Activated naive CD8-positive, alpha-beta T cell treated with anti-CD3 and anti-CD28 coated beads for 36 hours (primary cell): ENCODE data around the gene ALG1L2. TPM values are rescaled to one million over a fixed set of nuclear protein-coding genes. Genes with fewer than 3 reads are reported as not detected.
"Not testable (repeated sequence)": the region's sequence is repeated elsewhere in the genome, so short reads cannot be mapped to it uniquely, and the experiment has no call there.

Experiments used
- DNase-seq: peaks from one replicate; pipeline ENCODE4 v3.0.0; 2021
- H3K27ac Mint-ChIP-seq: one replicate; pipeline ENCODE4 v1.8.0; 2022; ENCODE audit warnings: mild to moderate bottlenecking, moderate library complexity, mixed read lengths
- H3K27me3 Mint-ChIP-seq: one replicate; pipeline ENCODE4 v1.8.0; 2022; ENCODE audit warnings: mild to moderate bottlenecking, mixed read lengths
- H3K36me3 Mint-ChIP-seq: one replicate; pipeline ENCODE4 v1.8.0; 2021; ENCODE audit warnings: mild to moderate bottlenecking, mixed read lengths
- H3K4me1 Mint-ChIP-seq: one replicate; pipeline ENCODE4 v1.8.0; 2021; ENCODE audit warnings: mixed read lengths
- H3K4me3 Mint-ChIP-seq: one replicate; pipeline ENCODE4 v1.8.0; 2022; ENCODE audit warnings: mild to moderate bottlenecking, moderate library complexity, mixed read lengths
- H3K9me3 Mint-ChIP-seq: one replicate; pipeline ENCODE4 v1.8.0; 2022; ENCODE audit warnings: mixed read lengths
- total RNA-seq, 2 experiments: library from RNA; stranded (reverse); gene quantifications; one replicate each; pipeline ENCODE4 v1.2.3, GENCODE V29; 2021

Gene ALG1L2
- total RNA-seq, 2 experiments from 2014 or later, result 0.56 TPM

DNA sequence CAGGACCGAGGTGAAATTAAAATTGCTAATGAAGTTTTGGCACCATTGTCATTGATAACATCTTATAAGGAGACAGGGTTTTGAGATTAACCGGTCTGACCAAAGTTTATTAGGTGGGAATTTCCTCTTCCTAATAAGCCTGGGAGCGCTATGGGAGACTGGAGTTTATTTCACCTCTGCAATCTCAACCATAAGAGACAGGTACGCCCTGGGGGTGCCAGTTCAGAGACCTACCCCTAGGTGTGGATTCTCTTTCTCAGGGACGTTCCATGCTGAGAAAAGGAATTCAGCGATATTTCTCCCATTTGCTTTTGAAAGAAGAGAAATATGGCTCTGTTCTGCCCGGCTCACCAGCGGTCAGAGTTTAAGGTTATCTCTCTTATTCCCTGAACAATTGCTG is 57.4 kb downstream of the ALG1L2 start:
- not testable (repeated sequence) for H3K4me1 Mint-ChIP-seq, H3K9me3 Mint-ChIP-seq, H3K27me3 Mint-ChIP-seq, H3K27ac Mint-ChIP-seq, H3K4me3 Mint-ChIP-seq, DNase-seq, H3K36me3 Mint-ChIP-seq

DNA sequence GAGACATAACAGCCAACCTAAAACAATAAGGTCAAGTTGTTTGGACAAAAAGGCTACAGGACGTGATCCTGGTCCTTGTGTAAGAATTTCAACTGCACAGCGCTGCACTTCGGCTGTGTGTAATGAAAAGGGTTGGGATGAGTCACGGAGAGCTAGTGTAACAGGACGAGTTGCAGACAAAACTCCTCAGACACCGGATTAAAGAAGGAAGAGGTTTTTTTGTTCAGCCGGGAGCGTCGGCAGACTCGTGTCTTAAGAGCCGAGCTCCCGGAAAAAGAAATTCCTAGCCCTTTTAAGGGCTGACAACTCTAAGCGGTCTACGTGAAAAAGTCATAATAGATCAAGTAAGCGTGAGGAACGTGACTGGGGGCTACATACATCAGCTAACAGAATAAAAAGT is 59.1 kb downstream of the ALG1L2 start:
- H3K27me3 Mint-ChIP-seq, H3K4me1 Mint-ChIP-seq, H3K9me3 Mint-ChIP-seq, DNase-seq, H3K4me3 Mint-ChIP-seq, H3K27ac Mint-ChIP-seq, H3K36me3 Mint-ChIP-seq: not testable (repeated sequence)

DNA sequence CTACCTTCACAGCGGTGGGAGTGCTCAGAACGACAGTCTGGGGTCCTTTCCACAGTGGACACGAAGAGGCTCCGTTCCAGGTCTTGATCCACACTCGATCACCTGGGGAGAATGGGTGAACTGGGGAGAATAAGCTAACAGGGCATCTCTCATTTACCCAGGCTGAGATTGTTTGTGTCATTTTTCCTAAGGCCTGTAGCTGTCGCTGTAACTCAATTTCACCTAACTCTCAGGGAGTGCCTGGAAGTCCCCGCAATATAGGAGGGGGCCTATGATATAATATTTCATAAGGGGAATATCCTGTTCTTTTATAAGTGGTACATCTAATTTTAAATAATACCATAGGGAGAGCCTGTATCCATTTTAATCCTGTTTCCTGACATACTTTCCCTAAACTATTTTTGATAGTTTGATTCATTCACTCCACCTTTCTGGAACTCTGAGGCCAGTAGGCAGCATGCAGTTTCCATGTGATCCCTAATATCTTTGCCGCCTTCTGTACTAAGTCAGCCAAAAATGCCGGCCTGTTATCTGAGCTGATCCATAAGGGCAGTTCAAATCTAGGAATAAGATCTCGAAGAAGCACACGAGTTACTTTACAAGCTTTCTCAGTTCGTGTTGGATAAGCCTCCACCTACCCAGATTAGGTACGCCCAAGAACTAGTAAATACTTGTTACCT is 62.2 kb downstream of the ALG1L2 start:
- not testable (repeated sequence) for H3K9me3 Mint-ChIP-seq, H3K27me3 Mint-ChIP-seq

DNA sequence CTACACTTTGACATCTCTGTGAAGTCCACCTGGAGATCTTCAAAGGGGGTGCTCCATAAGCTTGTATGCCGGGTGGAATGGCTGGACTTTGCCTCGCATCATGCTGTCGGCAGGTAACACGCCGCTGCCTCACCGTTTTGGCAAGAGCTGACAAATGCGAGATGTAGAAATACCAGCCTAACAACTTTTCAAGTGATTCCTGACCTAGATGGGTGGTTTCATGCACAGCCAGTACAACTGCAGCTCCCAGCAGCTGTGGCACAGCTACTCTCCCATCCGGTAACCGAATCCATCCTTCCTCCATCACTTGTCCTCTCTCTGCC is 62.7 kb downstream of the ALG1L2 start:
- not testable (repeated sequence) for H3K36me3 Mint-ChIP-seq, H3K27me3 Mint-ChIP-seq, H3K27ac Mint-ChIP-seq, H3K9me3 Mint-ChIP-seq, H3K4me3 Mint-ChIP-seq, DNase-seq, H3K4me1 Mint-ChIP-seq

More for the DNA sequence above, 62.2 kb downstream of the ALG1L2 start:
- not testable (repeated sequence) for H3K36me3 Mint-ChIP-seq, H3K4me1 Mint-ChIP-seq, DNase-seq, H3K27ac Mint-ChIP-seq, H3K4me3 Mint-ChIP-seq

DNA sequence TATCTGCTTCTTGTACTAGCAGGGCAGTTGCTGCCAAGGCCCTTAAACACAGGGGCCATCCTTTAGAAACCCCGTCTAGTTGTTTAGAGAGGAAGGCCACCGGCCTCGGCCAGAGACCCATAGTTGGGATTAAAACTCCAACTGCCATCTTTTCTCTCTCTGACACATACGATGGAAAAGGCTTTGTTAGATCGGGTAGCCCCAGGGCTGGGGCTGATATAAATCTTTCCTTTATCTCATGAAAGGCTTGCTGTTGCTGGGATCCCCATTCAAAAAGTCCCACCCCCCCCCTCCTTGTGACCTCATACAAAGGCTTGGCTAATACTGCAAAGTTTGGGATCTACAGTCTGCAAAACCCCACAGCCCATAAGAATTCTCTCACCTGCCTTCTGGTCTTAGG is 63.8 kb downstream of the ALG1L2 start:
- not testable (repeated sequence) for H3K4me1 Mint-ChIP-seq, DNase-seq, H3K27ac Mint-ChIP-seq, H3K36me3 Mint-ChIP-seq, H3K4me3 Mint-ChIP-seq, H3K9me3 Mint-ChIP-seq, H3K27me3 Mint-ChIP-seq

DNA sequence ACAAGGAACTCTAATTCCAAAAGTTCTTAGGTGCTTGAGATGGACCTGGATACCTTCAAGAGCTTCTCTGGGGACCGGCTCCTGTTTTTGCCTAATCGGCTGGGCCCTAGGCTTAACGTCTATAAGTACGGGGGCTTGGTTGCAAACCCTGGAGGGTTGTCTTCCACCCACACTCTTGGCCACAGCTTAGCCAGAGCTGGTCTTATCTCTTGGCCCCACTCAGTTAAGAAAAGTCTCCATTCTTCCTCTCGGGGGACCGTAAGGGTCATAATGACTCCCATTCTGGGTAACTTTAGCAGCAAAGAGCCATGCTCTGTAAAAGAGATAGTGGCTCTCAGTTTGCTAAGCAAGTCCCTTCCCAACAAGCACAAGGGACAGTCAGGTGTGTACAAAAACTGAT is 64.8 kb downstream of the ALG1L2 start:
- H3K27ac Mint-ChIP-seq, H3K4me3 Mint-ChIP-seq, DNase-seq, H3K9me3 Mint-ChIP-seq, H3K27me3 Mint-ChIP-seq, H3K36me3 Mint-ChIP-seq, H3K4me1 Mint-ChIP-seq: not testable (repeated sequence)

Other genes starting within 250 kb of the ALG1L2 start
- 10 to 100 TPM; 15.2 TPM for gene TMCC1, start 188.1 kb upstream of the ALG1L2 start, total RNA-seq
- not detected for gene TRH, start 107.1 kb upstream of the ALG1L2 start, total RNA-seq